ENCODE data around the gene DHX30.

The DHX30 gene

GRCh38 chr3:47852604-47853602 lies 50.0 kb downstream of the DHX30 start:
- DNase-seq = no peak

- DNase-seq = no peak
Observed at GRCh38 chr3:47854267-47854666, 51.3 kb downstream of the DHX30 start.

- DNase-seq = no peak
Observed at GRCh38 chr3:47854720-47855455, 52.0 kb downstream of the DHX30 start.

GRCh38 chr3:47855461-47856383 lies 52.8 kb downstream of the DHX30 start:
- DNase-seq = no peak

- no peak for DNase-seq
Observed at GRCh38 chr3:47856669-47857068, 53.7 kb downstream of the DHX30 start.

GRCh38 chr3:47857151-47857550 lies 54.2 kb downstream of the DHX30 start:
- DNase-seq = no peak

GRCh38 chr3:47859956-47860605 lies 57.1 kb downstream of the DHX30 start:
- DNase-seq = no peak

- no peak for DNase-seq
Observed at GRCh38 chr3:47863391-47864128, 60.6 kb downstream of the DHX30 start.

GRCh38 chr3:47865192-47865591 lies 62.3 kb downstream of the DHX30 start:
- DNase-seq = no peak

- DNase-seq = no peak
Observed at GRCh38 chr3:47867451-47868044, 64.6 kb downstream of the DHX30 start.

- no peak for DNase-seq
Observed at GRCh38 chr3:47868306-47868705, 65.4 kb downstream of the DHX30 start.

- no peak for DNase-seq
Observed at GRCh38 chr3:47870156-47870555, 67.2 kb downstream of the DHX30 start.

- DNase-seq = no peak
Observed at GRCh38 chr3:47870702-47871260, 67.8 kb downstream of the DHX30 start.

- DNase-seq = no peak
Observed at GRCh38 chr3:47871389-47871788, 68.5 kb downstream of the DHX30 start.

- DNase-seq = no peak
Observed at GRCh38 chr3:47872916-47873315, 70.0 kb downstream of the DHX30 start.

GRCh38 chr3:47874438-47874837 lies 71.5 kb downstream of the DHX30 start:
- DNase-seq = no peak

GRCh38 chr3:47874913-47875312 lies 72.0 kb downstream of the DHX30 start:
- DNase-seq = no peak

GRCh38 chr3:47877290-47877689 lies 74.4 kb downstream of the DHX30 start:
- no peak for DNase-seq

GRCh38 chr3:47877719-47878118 lies 74.8 kb downstream of the DHX30 start:
- DNase-seq = no peak

- DNase-seq = no peak
Observed at GRCh38 chr3:47882338-47882737, 79.4 kb downstream of the DHX30 start.

- DNase-seq = no peak
Observed at GRCh38 chr3:47884603-47885002, 81.7 kb downstream of the DHX30 start.
